Measurements from ENCODE around the gene MRPS23.

MRPS23 gene

DNA sequence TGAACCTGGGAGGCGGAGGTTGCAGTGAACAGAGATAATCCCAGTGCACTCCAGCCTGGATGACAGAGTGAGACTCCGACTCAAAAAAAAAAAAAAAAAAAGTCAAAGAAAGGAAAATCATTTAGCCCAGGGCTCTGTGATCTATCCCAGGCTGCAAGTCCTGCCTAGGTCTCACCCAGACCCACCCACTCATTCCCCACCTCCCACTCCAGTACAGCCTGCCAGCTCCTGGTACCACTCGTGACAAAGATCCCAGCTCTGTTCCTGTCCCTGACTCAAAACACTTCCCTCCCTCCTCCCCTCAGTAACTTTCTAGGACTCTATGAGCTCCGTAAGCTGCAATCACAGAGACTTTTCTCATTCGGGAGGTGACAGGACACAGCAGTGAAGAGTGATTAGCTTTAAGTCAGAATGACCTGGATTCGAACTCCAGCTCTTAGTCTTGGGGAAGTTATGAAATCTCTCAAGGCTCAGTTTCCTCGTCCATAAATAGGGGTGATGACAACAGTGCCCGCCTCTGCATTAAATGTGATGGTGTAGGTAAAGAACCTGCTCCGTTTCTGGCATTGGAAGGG, 28.0 kb upstream of the MRPS23 start:
- ATAC-seq = no peak

DNA sequence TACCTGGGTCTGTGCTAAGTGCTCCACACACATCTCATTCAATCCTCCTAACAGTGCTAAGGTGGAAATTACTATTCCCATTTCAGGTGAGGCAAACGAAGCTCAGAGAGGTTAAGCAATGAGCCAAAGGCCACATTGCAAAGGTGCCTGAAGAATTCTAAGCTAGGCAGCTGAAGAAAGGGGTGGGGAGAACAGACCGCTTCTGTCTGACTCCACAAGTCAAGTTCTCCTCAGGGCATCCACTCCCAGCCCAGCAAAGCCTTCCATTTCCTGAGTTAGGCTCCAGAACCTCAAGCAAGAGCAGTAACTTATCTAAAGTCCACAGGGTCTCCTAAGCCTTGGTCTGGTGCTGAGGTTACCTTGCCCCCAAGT, 27.0 kb upstream of the MRPS23 start:
- no peak for ATAC-seq

DNA sequence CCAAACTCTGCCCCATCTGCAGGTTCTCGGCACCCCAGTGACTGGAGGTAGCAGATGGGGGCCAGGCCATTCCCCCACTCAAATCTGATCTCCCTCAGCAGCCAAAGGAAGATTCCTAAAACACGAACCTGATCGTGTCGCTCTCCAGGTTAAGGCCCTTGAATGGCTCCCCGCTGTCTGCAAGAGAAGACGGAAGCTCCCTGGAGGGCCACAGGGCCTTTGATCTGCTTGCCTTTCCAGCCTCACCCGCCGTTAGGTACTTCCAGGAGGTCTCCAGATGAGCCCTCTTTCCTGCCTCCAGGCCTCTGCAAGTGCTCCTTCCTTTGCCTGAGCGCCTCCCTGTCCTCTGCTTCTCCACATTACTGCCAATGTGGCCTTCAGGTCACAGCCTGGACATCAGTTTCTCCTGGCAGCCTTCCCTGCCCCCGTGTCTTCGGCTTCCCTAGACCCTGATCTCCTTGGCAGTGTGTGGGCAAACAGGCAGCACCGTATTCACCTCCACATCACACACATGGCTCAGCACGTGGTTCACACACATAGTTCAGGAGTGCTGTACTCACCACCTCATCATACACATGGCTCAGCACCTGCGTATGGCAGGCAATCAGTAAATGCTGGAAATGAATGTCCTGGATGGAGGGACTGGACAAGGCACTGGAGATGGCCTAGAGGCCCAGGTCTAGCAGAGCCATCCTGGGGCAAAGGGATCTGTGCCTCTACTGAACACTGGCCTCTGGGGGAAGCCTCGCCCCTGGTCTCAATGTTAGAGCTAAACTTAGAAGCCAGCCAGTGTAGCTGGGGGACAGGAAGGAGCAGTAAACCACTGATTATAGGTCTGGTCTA, 26.4 kb upstream of the MRPS23 start:
- ATAC-seq = no peak

GRCh38 chr17:57875290-57876022, 25.6 kb upstream of the MRPS23 start:
- no peak for ATAC-seq

GRCh38 chr17:57874434-57875289, 24.8 kb upstream of the MRPS23 start:
- peak in 1 of 2 donors; percentile 15 for ATAC-seq

- ATAC-seq = no peak
Measured at GRCh38 chr17:57874058-57874419, 24.2 kb upstream of the MRPS23 start.

DNA sequence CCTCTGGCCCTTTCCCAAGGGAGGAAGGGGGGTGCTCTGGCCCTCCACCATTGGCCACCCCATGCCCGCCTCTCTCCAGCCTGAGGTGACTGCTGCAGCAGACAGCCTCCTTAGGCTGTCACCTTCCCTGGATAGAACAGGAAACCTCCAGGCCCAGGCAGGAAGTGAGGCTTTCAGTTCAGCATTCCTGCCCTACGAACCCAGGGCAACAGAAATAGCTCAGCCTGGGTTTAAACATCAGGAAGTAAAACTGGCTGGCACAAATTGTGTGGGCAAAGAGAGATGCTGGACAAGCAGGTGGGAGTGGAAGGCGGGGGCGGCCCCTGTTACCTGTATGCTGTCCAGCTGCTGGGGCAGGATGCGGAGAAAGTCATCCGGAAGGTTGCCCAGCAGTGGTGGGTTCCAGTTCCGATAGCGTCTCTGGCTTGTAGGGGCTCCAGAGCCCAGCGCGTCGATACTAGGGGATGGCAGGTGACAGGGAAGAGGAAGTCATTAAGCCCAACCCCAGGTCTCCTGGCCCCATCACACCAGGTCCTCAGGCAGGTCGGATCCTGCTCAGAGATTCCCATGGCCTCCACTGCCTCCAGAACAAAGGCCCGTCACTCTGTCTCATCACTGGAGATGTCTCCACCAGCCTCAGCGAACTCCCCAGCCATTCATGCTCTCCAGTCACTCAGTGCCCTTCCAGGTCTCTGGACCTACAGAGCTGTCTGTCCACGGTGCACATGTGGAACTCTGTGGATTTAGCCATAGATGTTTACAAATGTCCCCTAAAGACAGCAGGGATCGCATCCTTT, 23.6 kb upstream of the MRPS23 start:
- no peak for ATAC-seq

DNA sequence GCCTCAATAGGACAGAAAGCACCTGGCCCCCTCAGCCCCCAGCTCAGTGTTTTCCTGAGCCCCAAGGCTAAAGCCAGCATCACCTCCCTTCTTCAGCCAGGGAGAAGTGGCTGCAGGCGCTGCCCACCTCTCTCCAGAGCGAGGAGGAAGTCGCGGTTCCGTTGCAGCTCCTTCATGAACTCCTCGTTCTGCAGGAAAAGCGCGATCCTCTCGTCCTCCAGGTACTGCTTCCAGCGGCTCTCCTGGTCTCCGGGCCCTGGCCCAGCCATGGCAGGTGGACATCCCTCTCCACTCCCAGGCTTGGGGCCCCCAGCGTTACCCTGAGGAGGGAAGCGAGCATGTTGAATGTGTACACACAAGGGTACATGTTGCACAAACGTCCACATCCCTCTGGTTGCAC, 22.7 kb upstream of the MRPS23 start:
- ATAC-seq = no peak

DNA sequence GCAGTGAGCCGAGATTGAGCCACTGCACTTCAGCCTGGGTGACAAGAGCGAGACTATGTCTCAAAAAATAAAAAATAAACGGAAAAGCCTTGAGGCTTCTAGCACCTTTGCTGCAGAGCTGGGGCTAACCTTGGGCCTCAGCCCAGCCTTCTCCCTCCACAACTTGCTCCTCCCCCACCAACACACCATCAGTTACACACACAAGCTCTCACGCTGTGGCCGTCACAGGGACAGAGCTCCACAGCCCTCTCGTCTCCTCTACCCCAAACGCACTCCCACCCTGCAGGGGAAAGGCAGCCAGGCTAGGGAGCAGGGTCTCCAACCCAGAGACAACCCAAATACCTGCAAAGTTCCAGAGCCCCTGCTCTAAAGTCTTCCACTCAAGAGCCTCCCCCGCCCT, 22.0 kb upstream of the MRPS23 start:
- no peak for ATAC-seq

- ATAC-seq = no peak
Measured at GRCh38 chr17:57871155-57871554, 21.3 kb upstream of the MRPS23 start.

DNA sequence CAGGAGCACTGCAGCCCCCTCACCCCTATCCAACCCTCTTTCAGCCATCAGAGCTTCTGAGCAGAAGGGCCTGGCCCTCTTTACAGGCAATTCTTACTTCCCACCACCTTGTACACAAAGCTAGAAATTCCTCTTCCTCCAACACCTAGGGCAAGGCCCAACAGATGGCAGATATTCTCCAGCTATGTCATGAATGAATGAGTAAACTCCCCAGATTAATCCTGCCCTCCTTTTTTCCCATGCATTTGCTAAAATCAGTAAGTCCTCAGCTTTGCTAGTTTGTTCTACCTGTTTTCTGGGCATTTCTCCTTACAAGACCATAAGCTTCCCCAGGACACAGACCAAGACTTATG, 20.4 kb upstream of the MRPS23 start:
- no peak for ATAC-seq

DNA sequence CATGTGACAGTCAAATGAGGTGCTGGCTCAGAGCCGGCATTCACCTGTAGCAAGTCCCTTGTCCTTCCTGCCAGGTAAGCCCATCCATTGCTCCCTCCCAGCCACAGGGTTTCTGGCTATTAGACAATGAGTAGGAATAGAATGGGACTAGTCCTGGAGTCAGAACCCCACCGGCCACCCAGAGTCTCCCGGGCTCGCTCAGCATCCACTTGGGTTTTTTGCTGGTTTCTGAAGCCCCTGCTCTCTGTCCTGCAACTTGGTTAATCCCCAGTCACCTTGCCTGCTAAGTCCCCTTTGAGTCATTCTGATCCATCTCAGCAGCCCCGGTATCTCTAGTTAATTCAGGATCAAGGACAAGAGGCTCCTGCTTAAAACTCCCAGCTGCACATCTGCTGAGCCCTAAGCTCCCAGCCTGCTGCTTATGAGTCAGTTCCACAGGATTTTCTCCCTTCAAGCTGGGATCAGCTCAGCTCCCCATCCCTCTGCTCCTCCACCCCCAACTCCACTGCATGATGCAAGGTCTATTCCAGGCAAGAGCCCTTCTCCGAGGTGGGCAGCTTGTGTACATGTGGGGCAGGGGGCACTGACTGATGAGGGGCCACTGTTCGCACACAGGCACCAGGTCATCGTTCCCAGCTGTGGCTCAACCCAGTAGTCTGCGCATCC, 19.9 kb upstream of the MRPS23 start:
- ATAC-seq = no peak

DNA sequence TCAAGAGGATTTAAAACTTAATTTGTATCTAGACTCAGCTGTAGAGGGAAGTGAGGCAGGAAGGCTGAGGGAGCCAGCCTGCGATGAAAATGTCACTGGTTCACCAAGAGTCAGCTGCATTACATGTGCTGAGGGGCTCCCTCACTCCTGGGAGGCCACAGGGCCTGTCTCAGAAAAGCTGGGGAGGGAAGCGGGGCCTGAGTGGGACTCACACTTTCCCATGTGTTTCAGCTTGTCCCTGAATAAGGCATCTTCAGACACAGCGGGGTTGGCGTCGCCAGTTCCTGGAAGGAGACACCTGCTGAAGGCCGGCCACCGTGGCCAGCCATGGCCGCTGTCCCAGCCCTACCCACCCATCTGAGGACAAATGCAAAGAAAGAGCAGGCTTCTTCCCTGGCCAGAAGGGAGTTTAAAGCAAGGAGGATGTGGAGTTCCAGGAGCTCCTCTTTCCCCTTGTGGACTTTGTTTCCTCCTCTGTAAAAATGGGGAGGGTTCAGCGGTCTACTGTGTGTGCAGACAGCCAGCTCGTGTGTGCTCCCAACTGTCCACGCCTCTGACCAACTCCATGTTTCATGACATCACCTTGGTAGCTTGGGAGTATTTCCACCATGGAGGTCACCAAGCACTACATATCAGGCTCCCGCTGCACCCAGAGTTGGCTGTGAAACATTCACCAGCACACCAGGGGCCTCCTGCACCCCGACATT, 19.2 kb upstream of the MRPS23 start:
- no peak for ATAC-seq

DNA sequence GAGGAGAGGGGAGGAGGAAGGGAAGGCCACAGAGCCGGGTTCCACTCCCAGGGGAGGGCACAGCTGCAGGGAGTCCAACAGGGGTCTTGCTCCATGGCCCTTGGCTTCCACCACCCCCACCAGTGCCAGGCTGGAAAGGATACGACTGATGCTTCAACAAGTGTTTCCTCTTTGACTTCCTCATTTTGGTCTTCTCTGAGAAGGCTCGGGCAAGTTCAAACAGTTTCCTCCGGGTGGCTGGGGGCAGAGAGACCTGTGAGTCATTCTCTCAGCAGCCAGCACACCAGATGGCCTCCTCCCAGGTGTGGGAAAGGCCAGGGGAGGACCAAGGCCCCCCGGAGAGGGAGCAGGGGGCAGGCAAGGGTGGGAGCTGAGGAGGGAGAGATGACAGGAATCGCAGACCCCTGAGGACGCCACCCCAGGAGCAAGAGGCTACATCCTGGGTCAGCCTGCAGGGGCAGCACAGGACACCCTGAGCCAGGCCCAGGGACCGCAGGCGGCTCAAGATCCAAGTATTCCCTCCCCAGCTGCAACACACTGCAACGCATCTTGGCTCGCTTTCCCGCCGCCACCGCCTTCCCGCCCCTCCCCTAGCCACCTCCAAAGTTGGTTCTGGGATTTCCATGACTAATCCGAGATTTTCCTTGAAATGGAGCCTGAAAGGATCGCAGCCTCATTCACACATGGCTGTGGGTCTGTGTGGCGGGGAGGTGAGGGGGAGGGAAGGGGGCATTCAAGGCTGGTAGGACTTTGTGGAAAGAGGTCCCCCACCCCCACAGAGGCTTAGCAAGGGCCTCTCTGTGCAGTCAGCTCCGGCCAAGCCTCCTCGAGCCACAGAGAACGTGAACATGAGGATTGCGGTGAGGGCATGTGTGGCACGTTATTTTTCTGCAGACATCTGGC, 18.4 kb upstream of the MRPS23 start:
- peak; percentile 31 to 48 for ATAC-seq

DNA sequence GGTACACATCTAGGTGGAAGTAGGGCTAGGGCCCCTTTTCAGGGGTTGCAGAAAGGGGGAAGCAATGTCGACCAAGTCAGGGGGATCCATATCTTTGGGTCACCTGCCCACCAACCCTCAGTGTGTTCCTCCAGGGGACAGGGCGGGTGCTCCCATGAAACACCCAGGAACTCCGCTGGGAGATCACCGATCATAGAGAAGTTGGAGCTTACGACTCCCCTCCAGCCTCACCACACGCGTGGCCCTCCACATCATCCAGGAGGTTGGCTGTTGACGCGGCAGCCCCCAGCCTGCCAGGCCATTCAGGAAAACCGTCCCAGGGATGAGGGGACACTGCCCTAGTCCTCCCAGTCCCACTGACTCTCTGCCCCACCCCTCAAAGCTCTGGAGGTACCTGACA, 17.3 kb upstream of the MRPS23 start:
- ATAC-seq = no peak

DNA sequence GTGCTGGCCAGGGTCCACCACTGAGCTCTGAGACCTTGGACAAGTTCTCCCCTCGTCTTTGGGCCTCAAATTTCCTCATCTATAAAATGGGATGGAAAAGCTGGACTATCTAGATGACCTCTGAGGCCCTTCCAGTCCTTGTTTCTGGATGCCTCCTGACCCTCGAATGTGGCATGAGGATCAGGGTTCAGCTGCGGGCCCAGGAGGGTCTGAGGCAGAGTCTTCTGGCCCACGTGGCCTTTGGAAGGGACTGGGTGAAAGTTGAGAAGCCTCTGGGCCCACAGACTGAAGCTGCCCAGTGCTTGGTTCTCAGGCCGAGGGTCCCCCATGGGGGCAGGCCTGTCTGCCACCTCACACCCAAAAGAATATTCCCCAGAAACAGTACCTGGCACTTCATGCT, 16.9 kb upstream of the MRPS23 start:
- no peak for ATAC-seq

GRCh38 chr17:57866319-57866718, 16.5 kb upstream of the MRPS23 start:
- no peak for ATAC-seq

- no peak for ATAC-seq
Measured at GRCh38 chr17:57864273-57864672, 14.4 kb upstream of the MRPS23 start.

DNA sequence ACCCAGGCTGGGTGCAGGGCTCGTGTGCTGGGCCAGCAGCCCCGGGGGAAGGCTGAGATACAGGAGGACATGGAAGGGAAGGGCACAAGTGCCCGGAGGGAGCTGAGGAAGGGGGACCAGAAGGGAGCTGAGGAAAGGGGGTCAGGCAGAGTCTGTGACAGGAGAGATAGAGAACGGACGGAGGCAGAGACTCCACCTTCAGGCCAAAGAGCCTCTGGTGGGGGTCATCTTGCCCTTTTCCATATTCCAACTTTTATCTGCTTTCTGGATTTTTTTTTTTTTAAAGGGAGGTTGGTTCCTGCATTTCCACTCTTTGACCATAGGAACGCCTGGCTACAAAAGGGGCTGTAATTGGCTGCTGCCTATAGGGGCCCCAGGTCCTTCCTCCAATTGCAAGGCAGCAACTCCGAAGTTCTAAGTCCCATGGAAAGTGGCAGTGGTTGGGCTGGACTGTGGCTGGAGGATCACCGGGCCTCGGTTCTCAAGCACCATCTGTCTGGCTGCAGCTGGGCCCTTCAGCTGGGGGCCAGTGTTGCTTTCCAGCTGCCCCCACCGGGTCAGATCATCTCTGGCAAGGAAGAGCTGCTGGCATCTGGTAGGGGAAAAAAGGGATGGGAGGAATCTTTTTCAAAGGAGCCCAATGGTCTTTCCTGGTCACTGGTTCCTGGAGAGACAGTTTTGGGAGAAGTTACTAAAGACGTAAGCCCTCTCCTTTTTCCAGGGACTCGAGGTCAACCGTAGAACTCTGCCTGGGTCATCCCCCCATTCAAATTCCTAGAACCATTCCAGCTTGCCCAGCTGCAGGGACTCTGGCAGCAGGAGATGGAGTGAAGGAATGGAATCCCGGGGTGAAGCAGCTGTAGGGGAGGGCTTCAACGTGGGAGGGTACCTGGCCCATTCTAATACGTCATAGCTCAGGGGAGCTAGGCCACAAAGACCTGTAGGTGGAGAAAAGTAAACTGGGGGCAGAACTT, 13.1 kb upstream of the MRPS23 start:
- ATAC-seq = no peak
